ENCODE measurements around the gene KLHL13.

The KLHL13 gene

DNA sequence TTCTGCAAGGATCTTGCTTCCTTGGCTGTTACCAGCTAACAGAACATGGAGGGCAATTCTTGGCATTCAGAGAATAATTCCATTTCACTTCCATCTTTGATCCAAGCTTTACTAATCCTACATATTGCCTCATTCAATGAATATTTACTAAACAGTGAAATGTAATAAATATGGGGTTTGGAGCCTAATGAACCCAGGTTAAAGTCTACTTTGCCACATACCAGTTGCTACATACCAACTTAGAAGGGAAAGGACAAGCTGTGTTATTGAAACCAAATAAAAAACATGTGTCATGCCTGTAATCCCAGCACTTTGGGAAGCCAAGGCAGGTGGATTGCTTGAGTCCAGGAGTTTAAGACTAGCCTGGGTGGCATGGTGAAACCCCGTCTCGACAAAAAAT, 265.6 kb downstream of the KLHL13 start:
- Histone ChIP-seq H3K9me3 (replicated peaks in 1 of 11) (no peaks in the 10 kb centered on the region), H3K27me3 (no peaks in the 10 kb centered on the region), H3K4me2 (no peak overlapping the region), H3K4me1 (no peaks in the 10 kb centered on the region), H3K9ac (no peak overlapping the region), H3K36me3 (no peaks in the 10 kb centered on the region), H4K20me1 (no peaks in the 10 kb centered on the region), H3K4me3 (no peak overlapping the region), H3K27ac (no peak overlapping the region)
- TF ChIP-seq Cebpa-rat (IDR thresholded peaks at IDR 0.05): no peak
